ENCODE data around the gene METTL6.
A peak's percentile ranks its signal among the peaks of the same experiment; 100 is the strongest.
"Not testable (repeated sequence)": the region's sequence is repeated elsewhere in the genome, so short reads cannot be mapped to it uniquely, and the experiment has no call there.

Gene METTL6

DNA sequence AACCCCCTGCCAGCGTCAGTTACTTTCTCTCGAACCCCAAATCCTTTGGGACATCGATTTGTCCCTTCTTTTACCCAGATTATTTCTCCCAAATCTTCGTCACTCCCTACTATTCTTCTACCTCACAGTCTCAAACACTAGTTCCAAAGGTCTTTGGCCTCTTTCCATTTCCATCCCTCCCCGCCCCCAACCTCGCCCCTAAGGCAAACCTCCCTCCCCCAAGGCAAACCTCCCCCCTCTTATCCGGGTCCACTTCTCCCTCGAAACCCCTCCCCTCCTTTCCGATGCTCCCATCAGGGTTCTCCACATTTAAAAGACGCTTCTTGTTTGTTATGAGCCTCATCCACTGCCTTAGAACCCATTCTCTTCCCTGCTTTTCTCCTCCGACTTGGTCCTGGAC, 637 bp upstream of the METTL6 start:
- Histone ChIP-seq H3K4me3 (ENCODE audit: severe bottlenecking) (peak overlapping the region; percentile 86), H3K9me3 (ENCODE audit: severe bottlenecking) (no peaks in the 10 kb centered on the region), H3K27ac (ENCODE audit: poor library complexity, severe bottlenecking) (peak overlapping the region; percentile 31), H3K4me1 (ENCODE audit: insufficient read depth, poor library complexity, severe bottlenecking) (peaks cover 10% of the 10 kb centered on the region), H3K36me3 (ENCODE audit: low read depth) (peaks cover 70% of the 10 kb centered on the region), H3K27me3 (ENCODE audit: insufficient read depth, poor library complexity, severe bottlenecking) (no peaks in the 10 kb centered on the region)
- TF ChIP-seq, protein P1, sequence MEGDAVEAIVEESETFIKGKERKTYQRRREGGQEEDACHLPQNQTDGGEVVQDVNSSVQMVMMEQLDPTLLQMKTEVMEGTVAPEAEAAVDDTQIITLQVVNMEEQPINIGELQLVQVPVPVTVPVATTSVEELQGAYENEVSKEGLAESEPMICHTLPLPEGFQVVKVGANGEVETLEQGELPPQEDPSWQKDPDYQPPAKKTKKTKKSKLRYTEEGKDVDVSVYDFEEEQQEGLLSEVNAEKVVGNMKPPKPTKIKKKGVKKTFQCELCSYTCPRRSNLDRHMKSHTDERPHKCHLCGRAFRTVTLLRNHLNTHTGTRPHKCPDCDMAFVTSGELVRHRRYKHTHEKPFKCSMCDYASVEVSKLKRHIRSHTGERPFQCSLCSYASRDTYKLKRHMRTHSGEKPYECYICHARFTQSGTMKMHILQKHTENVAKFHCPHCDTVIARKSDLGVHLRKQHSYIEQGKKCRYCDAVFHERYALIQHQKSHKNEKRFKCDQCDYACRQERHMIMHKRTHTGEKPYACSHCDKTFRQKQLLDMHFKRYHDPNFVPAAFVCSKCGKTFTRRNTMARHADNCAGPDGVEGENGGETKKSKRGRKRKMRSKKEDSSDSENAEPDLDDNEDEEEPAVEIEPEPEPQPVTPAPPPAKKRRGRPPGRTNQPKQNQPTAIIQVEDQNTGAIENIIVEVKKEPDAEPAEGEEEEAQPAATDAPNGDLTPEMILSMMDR (IDR thresholded peaks at IDR 0.05; ENCODE audit: poor library complexity, severe bottlenecking): no peak
- ATAC-seq (ENCODE audit: low read depth) (peak; percentile 6; the same call in 2 of the 3 replicates), DNase-seq (ENCODE audit: low spot score) (no peak)

DNA sequence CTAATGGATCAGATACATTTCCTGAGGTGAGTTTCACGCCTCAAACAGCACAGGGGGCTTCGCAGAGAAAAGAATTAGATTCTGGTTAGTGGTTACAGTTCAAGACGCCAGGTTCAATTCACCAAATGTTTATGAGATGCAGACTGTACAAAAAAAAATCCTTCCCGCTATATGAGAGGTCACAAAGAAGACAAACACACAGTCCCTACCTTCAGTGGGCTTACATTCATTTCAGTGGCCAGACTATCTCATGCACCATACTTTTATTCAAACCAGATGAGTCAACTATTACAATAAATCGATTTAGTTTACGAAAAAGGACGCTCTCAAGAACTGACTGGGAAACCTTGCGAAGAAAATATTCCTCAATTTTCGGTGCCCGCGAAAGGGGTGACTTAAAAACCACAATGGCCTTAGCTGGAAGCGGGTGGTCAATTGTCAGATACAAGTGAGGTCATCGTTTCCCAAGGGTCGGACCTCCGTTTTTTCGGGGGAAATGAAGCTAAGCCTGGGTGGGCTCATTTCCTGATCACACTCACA, 695 bp downstream of the METTL6 start:
- peak overlapping the region; percentile 31 for H3K27ac ChIP-seq (ENCODE audit: poor library complexity, severe bottlenecking)

GRCh38 chr3:15420871-15421270, 6.5 kb downstream of the METTL6 start:
- peaks cover 88% of the 10 kb centered on the region for H3K36me3 ChIP-seq (ENCODE audit: low read depth)
- DNase-seq (ENCODE audit: low spot score): no peak

More for the DNA sequence above, 695 bp downstream of the METTL6 start:
- peak overlapping the region; percentile 86 for H3K4me3 ChIP-seq (ENCODE audit: severe bottlenecking)
- peaks cover 70% of the 10 kb centered on the region for H3K36me3 ChIP-seq (ENCODE audit: low read depth)
- DNase-seq (ENCODE audit: low spot score) (no peak), ATAC-seq (ENCODE audit: low read depth) (no peak)
- no peaks in the 10 kb centered on the region for H3K27me3 ChIP-seq (ENCODE audit: insufficient read depth, poor library complexity, severe bottlenecking)
- TF ChIP-seq, protein P1 (IDR thresholded peaks at IDR 0.05; ENCODE audit: poor library complexity, severe bottlenecking): no peak
- peaks cover 10% of the 10 kb centered on the region for H3K4me1 ChIP-seq (ENCODE audit: insufficient read depth, poor library complexity, severe bottlenecking)
- H3K9me3 ChIP-seq (ENCODE audit: severe bottlenecking): no peaks in the 10 kb centered on the region

DNA sequence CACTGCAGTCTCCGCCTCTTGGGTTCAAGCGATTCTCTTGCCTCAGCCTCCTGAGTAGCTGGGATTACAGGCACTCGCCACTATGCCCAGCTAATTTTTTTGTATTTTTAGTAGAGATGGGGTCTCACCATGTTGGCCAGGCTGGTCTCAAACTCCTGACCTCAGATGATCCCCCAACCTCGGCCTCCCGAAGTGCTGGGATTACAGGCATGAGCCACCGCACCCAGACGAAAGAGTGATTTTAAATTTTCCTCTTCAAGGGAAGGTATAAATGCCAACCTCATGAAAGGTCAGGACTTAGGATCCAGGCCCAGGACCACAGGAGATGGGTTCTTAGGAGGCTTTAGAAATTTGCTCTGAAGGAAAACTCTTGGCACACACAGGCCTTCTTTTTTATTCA, 16.4 kb downstream of the METTL6 start:
- H3K27ac ChIP-seq (ENCODE audit: poor library complexity, severe bottlenecking); H3K4me3 ChIP-seq (ENCODE audit: severe bottlenecking); H3K4me1 ChIP-seq (ENCODE audit: insufficient read depth, poor library complexity, severe bottlenecking); H3K9me3 ChIP-seq (ENCODE audit: severe bottlenecking); H3K27me3 ChIP-seq (ENCODE audit: insufficient read depth, poor library complexity, severe bottlenecking); ATAC-seq (ENCODE audit: low read depth); DNase-seq (ENCODE audit: low spot score): not testable (repeated sequence)
- peaks cover 57% of the 10 kb centered on the region for H3K36me3 ChIP-seq (ENCODE audit: low read depth)

More at GRCh38 chr3:15420871-15421270, 6.5 kb downstream of the METTL6 start:
- no peak overlapping the region for H3K4me3 ChIP-seq (ENCODE audit: severe bottlenecking)
- no peak overlapping the region for H3K27ac ChIP-seq (ENCODE audit: poor library complexity, severe bottlenecking)
- H3K27me3 ChIP-seq (ENCODE audit: insufficient read depth, poor library complexity, severe bottlenecking): no peaks in the 10 kb centered on the region
- TF ChIP-seq, protein P1 (IDR thresholded peaks at IDR 0.05; ENCODE audit: poor library complexity, severe bottlenecking): no peak
- no peaks in the 10 kb centered on the region for H3K9me3 ChIP-seq (ENCODE audit: severe bottlenecking)
- H3K4me1 ChIP-seq (ENCODE audit: insufficient read depth, poor library complexity, severe bottlenecking): no peaks in the 10 kb centered on the region
- ATAC-seq (ENCODE audit: low read depth): 0 out of 3 replicates have a peak, but pooled peaks have one; percentile 36

DNA sequence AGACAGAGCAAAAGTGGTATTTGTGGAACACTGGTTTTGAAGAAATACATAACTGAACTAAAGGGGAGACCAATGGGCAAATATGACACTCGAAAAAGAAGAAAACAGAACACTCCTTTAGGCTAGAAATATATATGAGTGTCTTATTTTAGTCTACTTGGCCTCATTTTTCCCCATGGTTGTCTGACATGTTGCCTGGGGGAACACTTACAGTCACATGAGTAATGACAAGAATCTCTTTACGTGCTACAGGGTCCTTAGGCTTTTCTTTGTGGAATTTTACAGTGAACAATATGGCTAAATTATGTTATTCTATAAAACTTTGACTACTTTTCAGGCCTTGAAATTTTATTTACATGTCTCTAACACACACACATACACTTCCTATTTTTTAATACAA, 17.6 kb downstream of the METTL6 start:
- no peaks in the 10 kb centered on the region for H3K27me3 ChIP-seq (ENCODE audit: insufficient read depth, poor library complexity, severe bottlenecking)
- ATAC-seq (ENCODE audit: low read depth) (no peak), DNase-seq (ENCODE audit: low spot score) (no peak)
- H3K9me3 ChIP-seq (ENCODE audit: severe bottlenecking): no peaks in the 10 kb centered on the region
- TF ChIP-seq, protein P1 (IDR thresholded peaks at IDR 0.05; ENCODE audit: poor library complexity, severe bottlenecking): no peak
- no peak overlapping the region for H3K27ac ChIP-seq (ENCODE audit: poor library complexity, severe bottlenecking)
- H3K4me1 ChIP-seq (ENCODE audit: insufficient read depth, poor library complexity, severe bottlenecking): no peaks in the 10 kb centered on the region
- H3K4me3 ChIP-seq (ENCODE audit: severe bottlenecking): no peak overlapping the region
- peaks cover 45% of the 10 kb centered on the region for H3K36me3 ChIP-seq (ENCODE audit: low read depth)
